CD14-positive monocyte (primary cell): ENCODE data around the gene CFAP69. TPM values are rescaled to one million over a fixed set of nuclear protein-coding genes. Genes with fewer than 3 reads are reported as not detected.

Experiments
- DNase-seq, 3 donors: peaks; one replicate each; pipeline ENCODE4 v3.0.0-alpha.2; 2011 to 2022
- H2AFZ ChIP-seq: 2 replicates; pipeline ENCODE4 v1.6.0; 2012; ENCODE audit warnings: mild to moderate bottlenecking, low read depth, low read length, inconsistent platforms; ENCODE audit not compliant: insufficient read depth, poor library complexity, severe bottlenecking
- H3K27ac ChIP-seq, 2 donors: 1 replicate in 1 of 2; 2 replicates in 1 of 2; pipeline ENCODE4 v1.5.1; 2012 to 2013; ENCODE audit warnings: low read length in 2 of 2, control low read depth in 1 of 2, inconsistent platforms in 1 of 2, low read depth in 1 of 2, mild to moderate bottlenecking in 1 of 2
- H3K27me3 ChIP-seq, 2 donors: one replicate each; pipeline versions ENCODE4 v1.6.0 to v1.6.1; 2011 to 2013; ENCODE audit warnings: low read length in 2 of 2; ENCODE audit not compliant: control insufficient read depth in 2 of 2, insufficient read depth in 2 of 2
- H3K36me3 ChIP-seq, 2 donors: replicated peaks in 1 of 2; 1 replicate in 1 of 2; 2 replicates in 1 of 2; pipeline versions ENCODE4 v1.5.1 to v1.6.1; 2012 to 2013; ENCODE audit warnings: low read length in 2 of 2, control low read depth in 1 of 2, inconsistent platforms in 1 of 2, mild to moderate bottlenecking in 1 of 2; ENCODE audit not compliant: insufficient read depth in 2 of 2, control insufficient read depth in 1 of 2
- H3K4me1 ChIP-seq, 2 donors: 1 replicate in 1 of 2; 2 replicates in 1 of 2; pipeline versions ENCODE4 v1.5.1 to v1.6.1; 2012 to 2013; ENCODE audit warnings: low read length in 2 of 2, control low read depth in 1 of 2, inconsistent platforms in 1 of 2, mild to moderate bottlenecking in 1 of 2, moderate library complexity in 1 of 2; ENCODE audit not compliant: insufficient read depth in 2 of 2, control insufficient read depth in 1 of 2
- H3K4me2 ChIP-seq: replicated peaks from 2 replicates; pipeline ENCODE3; 2012; ENCODE audit warnings: low read length, moderate library complexity, mild to moderate bottlenecking; ENCODE audit not compliant: poor library complexity, severe bottlenecking; ENCODE audit errors: extremely low read depth
- H3K4me3 ChIP-seq, 3 experiments: fragments of 200-600 bp in 1 of 3; sonication (generic) in 1 of 3; replicated peaks in 1 of 3; 1 replicate in 2 of 3; 2 replicates in 1 of 3; pipeline ENCODE4 v1.5.1; 2011 to 2013; ENCODE audit warnings: low read length in 3 of 3, mild to moderate bottlenecking in 3 of 3, control low read depth in 2 of 3, low read depth in 2 of 3, inconsistent platforms in 1 of 3, moderate library complexity in 1 of 3
- H3K79me2 ChIP-seq: 2 replicates; pipeline ENCODE4 v1.6.0; 2012; ENCODE audit warnings: mild to moderate bottlenecking, control low read depth, inconsistent platforms, low read length, moderate library complexity; ENCODE audit not compliant: insufficient read depth
- H3K9ac ChIP-seq: 2 replicates; pipeline ENCODE4 v1.6.0; 2017; ENCODE audit warnings: low read length, mild to moderate bottlenecking; ENCODE audit not compliant: insufficient read depth, poor library complexity, severe bottlenecking
- H3K9me3 ChIP-seq, 2 donors: replicated peaks in 1 of 2; 1 replicate in 1 of 2; 2 replicates in 1 of 2; pipeline versions ENCODE4 v1.5.1 to v1.6.1; 2012 to 2013; ENCODE audit warnings: low read length in 2 of 2, control low read depth in 1 of 2; ENCODE audit not compliant: control insufficient read depth in 1 of 2, insufficient read depth in 1 of 2
- H4K20me1 ChIP-seq: 2 replicates; pipeline ENCODE4 v1.6.0; 2012; ENCODE audit warnings: mild to moderate bottlenecking, low read length, control low read depth, moderate library complexity; ENCODE audit not compliant: insufficient read depth
- H3K27ac Mint-ChIP-seq, 7 donors: one replicate each; pipeline ENCODE4 v1.8.0; 2020; ENCODE audit warnings: mild to moderate bottlenecking in 7 of 7, mixed read lengths in 7 of 7, moderate library complexity in 6 of 7, inconsistent platforms in 2 of 7
- H3K27me3 Mint-ChIP-seq, 3 donors: one replicate each; pipeline ENCODE4 v1.8.0; 2021 to 2022; ENCODE audit warnings: low read depth in 3 of 3, mild to moderate bottlenecking in 3 of 3, mixed read lengths in 3 of 3, moderate library complexity in 3 of 3, inconsistent platforms in 1 of 3
- H3K36me3 Mint-ChIP-seq, 2 donors: one replicate each; pipeline ENCODE4 v1.8.0; 2020; ENCODE audit warnings: mixed read lengths in 2 of 2, inconsistent platforms in 1 of 2, mild to moderate bottlenecking in 1 of 2
- H3K4me1 Mint-ChIP-seq: one replicate; pipeline ENCODE4 v1.8.0; 2020; ENCODE audit warnings: mild to moderate bottlenecking, mixed read lengths
- H3K4me3 Mint-ChIP-seq, 2 donors: one replicate each; pipeline ENCODE4 v1.8.0; 2020; ENCODE audit warnings: mild to moderate bottlenecking in 2 of 2, mixed read lengths in 2 of 2, moderate library complexity in 1 of 2
- H3K9me3 Mint-ChIP-seq, 7 donors: one replicate each; pipeline ENCODE4 v1.8.0; 2020 to 2022; ENCODE audit warnings: mixed read lengths in 7 of 7, mild to moderate bottlenecking in 6 of 7, moderate library complexity in 6 of 7, inconsistent platforms in 2 of 7
- CTCF ChIP-seq: fragments of 200-600 bp; IDR thresholded peaks from one replicate; pipeline ENCODE4 v1.8.0; 2022; ENCODE audit warnings: antibody characterized with exemption, mild to moderate bottlenecking
- WGBS: methylation state at CpG from one replicate; pipeline ENCODE4 v1.1.5; 2013; ENCODE audit warnings: missing lambda C conversion rate; ENCODE audit not compliant: insufficient coverage; 5-methylcytosine and 5-hydroxymethylcytosine counted together
- intact Hi-C, 2 donors: fragments of 100-400 bp; cut with micrococcal nuclease; formaldehyde crosslinking; loops; one replicate each; pipeline versions ENCODE4 v1.15.0 to v1.15.1; 2023
- polyA plus RNA-seq, 3 donors: library from polyadenylated mRNA; depleted of rRNA in 1 of 3; unstranded in 2 of 3; stranded (reverse) in 1 of 3; fragments of 300-500 nt in 2 of 3; fragments of >200 nt in 1 of 3; fragmentation: Illumina TruSeq in 2 of 3; gene quantifications; 1 replicate in 2 of 3; 2 replicates in 1 of 3; pipeline ENCODE4 v1.2.3, GENCODE V29; 2012 to 2021

Gene CFAP69
- polyA plus RNA-seq, 3 donors, result not detected

DNA sequence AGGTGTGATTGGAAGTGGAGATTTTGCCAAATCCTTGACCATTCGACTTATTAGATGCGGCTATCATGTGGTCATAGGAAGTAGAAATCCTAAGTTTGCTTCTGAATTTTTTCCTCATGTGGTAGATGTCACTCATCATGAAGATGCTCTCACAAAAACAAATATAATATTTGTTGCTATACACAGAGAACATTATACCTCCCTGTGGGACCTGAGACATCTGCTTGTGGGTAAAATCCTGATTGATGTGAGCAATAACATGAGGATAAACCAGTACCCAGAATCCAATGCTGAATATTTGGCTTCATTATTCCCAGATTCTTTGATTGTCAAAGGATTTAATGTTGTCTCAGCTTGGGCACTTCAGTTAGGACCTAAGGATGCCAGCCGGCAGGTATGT, 19.8 kb upstream of the CFAP69 start:
- WGBS, result no CpG with 5 or more reads among the region's 3 CpGs
- Histone ChIP-seq H3K79me2 (no peaks in the 10 kb centered on the region), H3K9ac (no peak overlapping the region), H3K36me3 (no peaks in the 10 kb centered on the region), H3K27me3 (no peaks in the 10 kb centered on the region), H3K27ac (no peak overlapping the region), H3K9me3 (no peaks in the 10 kb centered on the region), H3K4me1 (no peaks in the 10 kb centered on the region), H4K20me1 (no peaks in the 10 kb centered on the region), H3K4me3 (no peak overlapping the region), H3K4me2 (no peak overlapping the region), H2AFZ (no peak overlapping the region)
- peaks cover 2 to 12% (median 2%) of the 10 kb centered on the region in 3 donors for H3K27me3 Mint-ChIP-seq
- H3K36me3 Mint-ChIP-seq, result no peaks in the 10 kb centered on the region
- TF ChIP-seq CTCF, result no peak
- no peaks in the 10 kb centered on the region for H3K9me3 Mint-ChIP-seq
- H3K27ac Mint-ChIP-seq, result no peak overlapping the region
- DNase-seq, result no peak
- H3K4me3 Mint-ChIP-seq, result no peak overlapping the region
- intact Hi-C loops, result no loop called here
- H3K4me1 Mint-ChIP-seq, result no peaks in the 10 kb centered on the region

DNA sequence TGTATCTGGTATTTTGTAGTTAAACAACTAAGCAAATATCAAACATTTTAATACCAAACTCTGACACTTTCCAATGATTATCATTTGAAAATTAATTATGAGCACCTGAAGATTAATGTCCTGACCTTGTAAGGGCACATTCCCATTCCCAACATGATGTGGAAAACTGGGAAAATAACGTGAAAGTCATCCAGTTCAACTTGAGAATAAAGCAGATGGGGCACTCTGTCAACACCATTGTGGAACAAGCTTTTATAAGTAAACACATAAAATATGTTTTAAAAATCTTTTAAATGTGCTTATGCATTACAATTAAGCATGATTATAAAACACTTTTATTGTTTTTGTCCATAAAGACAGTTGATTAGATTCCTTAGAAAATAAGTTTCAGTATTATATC, 19.4 kb upstream of the CFAP69 start:
- Mint-ChIP-seq H3K9me3 (no peaks in the 10 kb centered on the region), H3K27ac (no peak overlapping the region), H3K27me3 (peaks cover 2 to 8% (median 2%) of the 10 kb centered on the region in 3 donors), H3K4me1 (no peaks in the 10 kb centered on the region), H3K36me3 (no peaks in the 10 kb centered on the region), H3K4me3 (no peak overlapping the region)
- no peak for DNase-seq
- intact Hi-C loops, result no loop called here
- Histone ChIP-seq H3K27ac (no peak overlapping the region), H2AFZ (no peak overlapping the region), H3K9ac (no peak overlapping the region), H3K36me3 (no peaks in the 10 kb centered on the region), H3K4me3 (no peak overlapping the region), H3K79me2 (no peaks in the 10 kb centered on the region), H3K4me1 (no peaks in the 10 kb centered on the region), H3K4me2 (no peak overlapping the region), H4K20me1 (no peaks in the 10 kb centered on the region), H3K27me3 (no peaks in the 10 kb centered on the region), H3K9me3 (no peaks in the 10 kb centered on the region)
- no peak for TF ChIP-seq CTCF
- WGBS, result no CpG with 5 or more reads among the region's 1 CpG
